Neural cell (in vitro differentiated cells): ENCODE measurements around the gene CAMKMT. TPM values are rescaled to one million over a fixed set of nuclear protein-coding genes. Genes with fewer than 3 reads are reported as not detected.

ENCODE experiments used
- H2AFZ ChIP-seq: fragments of 200-600, 300-800 bp; sonication (generic), shearing (Covaris generic); 2 replicates; pipeline ENCODE4 v1.6.0; 2014; ENCODE audit warnings: low read depth, mild to moderate bottlenecking, antibody characterized with exemption, low read length, moderate library complexity
- H3F3A ChIP-seq: fragments of 200-600 bp; shearing (Covaris generic); 2 replicates; pipeline ENCODE4 v1.6.1; 2016; ENCODE audit warnings: mild to moderate bottlenecking, moderate library complexity, mixed read lengths, antibody characterized with exemption, low read length; ENCODE audit not compliant: insufficient read depth, poor library complexity, severe bottlenecking
- H3K27ac ChIP-seq: fragments of 200-600, 300-800 bp; sonication (generic), shearing (Covaris generic); 2 replicates; pipeline ENCODE4 v1.5.1; 2014; ENCODE audit warnings: mild to moderate bottlenecking, low read length, moderate library complexity
- H3K27me3 ChIP-seq: fragments of 300-800, 200-600 bp; sonication (generic), shearing (Covaris generic); 2 replicates; pipeline ENCODE4 v1.6.0; 2014; ENCODE audit warnings: mild to moderate bottlenecking, low read depth, low read length, moderate library complexity; ENCODE audit not compliant: insufficient read depth
- H3K36me3 ChIP-seq: fragments of 300-800, 200-600 bp; sonication (generic), shearing (Covaris generic); 2 replicates; pipeline ENCODE4 v1.5.1; 2014; ENCODE audit warnings: mild to moderate bottlenecking, antibody characterized with exemption, low read length, moderate library complexity; ENCODE audit not compliant: insufficient read depth
- H3K4me2 ChIP-seq: fragments of 300-800, 200-600 bp; sonication (generic), shearing (Covaris generic); 2 replicates; pipeline ENCODE4 v1.6.0; 2014; ENCODE audit warnings: mild to moderate bottlenecking, low read length
- H3K4me3 ChIP-seq: fragments of 300-800, 200-600 bp; sonication (generic), shearing (Covaris generic); 2 replicates; pipeline ENCODE4 v1.5.1; 2014; ENCODE audit warnings: mild to moderate bottlenecking, low read length, moderate library complexity
- H3K79me2 ChIP-seq: fragments of 200-600 bp; shearing (Covaris generic); replicated peaks from 2 replicates; pipeline ENCODE4 v1.6.0; 2014; ENCODE audit warnings: mild to moderate bottlenecking, low read length, moderate library complexity; ENCODE audit not compliant: insufficient read depth
- H3K9ac ChIP-seq: fragments of 300-800, 200-600 bp; sonication (generic), shearing (Covaris generic); 2 replicates; pipeline ENCODE4 v1.6.1; 2016; ENCODE audit warnings: mild to moderate bottlenecking, low read length, mixed read lengths
- H3K9me2 ChIP-seq: fragments of 200-600 bp; shearing (Covaris generic); 2 replicates; pipeline ENCODE4 v1.6.1; 2016; ENCODE audit warnings: mild to moderate bottlenecking, low read length, mixed read lengths; ENCODE audit not compliant: insufficient read depth
- H3K9me3 ChIP-seq: fragments of 200-600, 300-800 bp; sonication (generic), shearing (Covaris generic); 2 replicates; pipeline ENCODE4 v1.6.1; 2016; ENCODE audit warnings: mild to moderate bottlenecking, mixed run types, low read length, moderate library complexity, mixed read lengths
- H4K20me1 ChIP-seq: fragments of 200-600 bp; shearing (Covaris generic); 2 replicates; pipeline ENCODE4 v1.6.1; 2016; ENCODE audit warnings: mild to moderate bottlenecking, mixed run types; ENCODE audit not compliant: insufficient read depth
- CTCF ChIP-seq: fragments of 450-650 bp; IDR thresholded peaks from 2 replicates; pipeline ENCODE4 v1.5.1; 2014; ENCODE audit warnings: antibody characterized with exemption, mild to moderate bottlenecking, moderate library complexity; ENCODE audit not compliant: poor library complexity, severe bottlenecking
- EP300 ChIP-seq: fragments of 450-650 bp; conservative IDR thresholded peaks from 2 replicates; pipeline ENCODE4 v1.6.1; 2014; ENCODE audit warnings: antibody characterized with exemption, mild to moderate bottlenecking, moderate library complexity; ENCODE audit not compliant: poor library complexity, severe bottlenecking
- EZH2 ChIP-seq: fragments of 200-600, 300-800 bp; shearing (Covaris generic), sonication (generic); IDR thresholded peaks from 2 replicates; pipeline ENCODE4 v1.6.1; 2014; ENCODE audit warnings: antibody characterized with exemption, low read length, borderline replicate concordance, mild to moderate bottlenecking; ENCODE audit not compliant: insufficient read depth, poor library complexity, severe bottlenecking
- MXI1 ChIP-seq: fragments of 450-650 bp; conservative IDR thresholded peaks from 2 replicates; pipeline ENCODE4 v1.6.1; 2014; ENCODE audit warnings: antibody characterized with exemption, mild to moderate bottlenecking; ENCODE audit not compliant: poor library complexity, severe bottlenecking
- POLR2AphosphoS5 ChIP-seq: IDR thresholded peaks from 2 replicates; pipeline ENCODE4 v1.6.1; 2012
- RAD21 ChIP-seq: fragments of 450-650 bp; conservative IDR thresholded peaks from 2 replicates; pipeline ENCODE4 v1.6.1; 2014; ENCODE audit warnings: antibody characterized with exemption, mild to moderate bottlenecking, moderate library complexity
- SMC3 ChIP-seq: fragments of 450-650 bp; conservative IDR thresholded peaks from 2 replicates; pipeline ENCODE4 v1.6.1; 2014; ENCODE audit warnings: antibody characterized with exemption, mild to moderate bottlenecking, moderate library complexity; ENCODE audit not compliant: poor library complexity
- TAF1 ChIP-seq: IDR thresholded peaks from 2 replicates; pipeline ENCODE4 v1.6.1; 2012; ENCODE audit warnings: low read depth
- polyA plus RNA-seq: library from polyadenylated mRNA; depleted of rRNA; stranded (reverse); fragments of >200 nt; gene quantifications from 2 replicates; pipeline ENCODE4 v1.2.3, GENCODE V29; 2014
- TF ChIP-seq, protein P1 (sequence below): IDR thresholded peaks from 2 replicates; pipeline ENCODE4 v1.6.1; 2012; ENCODE audit warnings: borderline replicate concordance

CAMKMT gene
- polyA plus RNA-seq, 1 donor from 2014 or later = 5.1 TPM

DNA sequence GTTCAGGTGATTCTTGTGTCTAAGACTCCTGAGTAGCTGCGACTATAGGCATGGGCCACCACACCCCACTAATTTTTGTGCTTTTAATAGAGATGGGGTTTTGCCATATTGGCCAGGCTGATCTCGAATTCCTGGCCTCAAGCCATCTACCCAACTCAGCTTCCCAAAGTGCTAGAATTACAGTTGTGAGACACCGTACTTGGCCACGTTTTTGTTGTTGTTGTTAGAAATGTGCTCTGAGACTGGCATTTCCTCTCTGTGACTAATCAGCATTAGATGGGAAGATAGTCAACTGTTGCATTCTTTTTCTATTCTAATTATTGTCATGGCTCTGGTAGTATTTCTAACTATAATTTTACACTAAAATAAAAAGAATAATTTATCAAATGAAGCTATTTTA is 191.7 kb downstream of the CAMKMT start:
- no peak overlapping the region for H3K4me2 ChIP-seq

DNA sequence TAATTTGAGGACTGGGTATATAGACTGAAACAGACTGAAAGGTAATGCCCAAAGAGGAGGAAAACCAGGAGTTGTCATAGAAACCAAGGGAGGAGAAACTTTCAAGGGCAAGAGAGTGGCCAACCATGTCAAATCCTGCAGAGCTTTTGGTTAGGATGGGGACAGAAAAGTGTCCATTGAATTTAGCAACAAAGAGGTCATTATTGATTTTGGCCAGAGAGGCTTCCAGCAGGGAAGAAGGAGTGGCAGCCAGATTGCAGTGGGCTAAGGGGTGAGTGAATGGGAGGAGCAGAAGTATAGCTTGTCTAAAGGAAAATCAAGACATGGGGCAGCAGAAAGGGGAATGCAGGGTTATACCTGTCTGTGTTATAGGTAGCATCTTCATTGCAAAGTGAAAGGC is 194.0 kb downstream of the CAMKMT start:
- TF ChIP-seq POLR2AphosphoS5 = no peak
- TF ChIP-seq, protein P1, sequence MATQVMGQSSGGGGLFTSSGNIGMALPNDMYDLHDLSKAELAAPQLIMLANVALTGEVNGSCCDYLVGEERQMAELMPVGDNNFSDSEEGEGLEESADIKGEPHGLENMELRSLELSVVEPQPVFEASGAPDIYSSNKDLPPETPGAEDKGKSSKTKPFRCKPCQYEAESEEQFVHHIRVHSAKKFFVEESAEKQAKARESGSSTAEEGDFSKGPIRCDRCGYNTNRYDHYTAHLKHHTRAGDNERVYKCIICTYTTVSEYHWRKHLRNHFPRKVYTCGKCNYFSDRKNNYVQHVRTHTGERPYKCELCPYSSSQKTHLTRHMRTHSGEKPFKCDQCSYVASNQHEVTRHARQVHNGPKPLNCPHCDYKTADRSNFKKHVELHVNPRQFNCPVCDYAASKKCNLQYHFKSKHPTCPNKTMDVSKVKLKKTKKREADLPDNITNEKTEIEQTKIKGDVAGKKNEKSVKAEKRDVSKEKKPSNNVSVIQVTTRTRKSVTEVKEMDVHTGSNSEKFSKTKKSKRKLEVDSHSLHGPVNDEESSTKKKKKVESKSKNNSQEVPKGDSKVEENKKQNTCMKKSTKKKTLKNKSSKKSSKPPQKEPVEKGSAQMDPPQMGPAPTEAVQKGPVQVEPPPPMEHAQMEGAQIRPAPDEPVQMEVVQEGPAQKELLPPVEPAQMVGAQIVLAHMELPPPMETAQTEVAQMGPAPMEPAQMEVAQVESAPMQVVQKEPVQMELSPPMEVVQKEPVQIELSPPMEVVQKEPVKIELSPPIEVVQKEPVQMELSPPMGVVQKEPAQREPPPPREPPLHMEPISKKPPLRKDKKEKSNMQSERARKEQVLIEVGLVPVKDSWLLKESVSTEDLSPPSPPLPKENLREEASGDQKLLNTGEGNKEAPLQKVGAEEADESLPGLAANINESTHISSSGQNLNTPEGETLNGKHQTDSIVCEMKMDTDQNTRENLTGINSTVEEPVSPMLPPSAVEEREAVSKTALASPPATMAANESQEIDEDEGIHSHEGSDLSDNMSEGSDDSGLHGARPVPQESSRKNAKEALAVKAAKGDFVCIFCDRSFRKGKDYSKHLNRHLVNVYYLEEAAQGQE = no peak
- no peak for TF ChIP-seq RAD21
- no peak for TF ChIP-seq EP300
- no peak for TF ChIP-seq SMC3
- no peak for TF ChIP-seq MXI1
- TF ChIP-seq CTCF = no peak
- TF ChIP-seq TAF1 = no peak
- TF ChIP-seq EZH2 = no peak
- Histone ChIP-seq H3F3A (no peaks in the 10 kb centered on the region), H3K4me2 (no peak overlapping the region), H4K20me1 (no peaks in the 10 kb centered on the region), H3K27me3 (no peaks in the 10 kb centered on the region), H2AFZ (no peak overlapping the region), H3K36me3 (no peaks in the 10 kb centered on the region), H3K4me3 (no peak overlapping the region), H3K9me3 (no peaks in the 10 kb centered on the region), H3K9me2 (no peaks in the 10 kb centered on the region), H3K79me2 (no peaks in the 10 kb centered on the region), H3K27ac (no peak overlapping the region), H3K9ac (no peak overlapping the region)

More for the DNA sequence above, 191.7 kb downstream of the CAMKMT start:
- Histone ChIP-seq H2AFZ (no peak overlapping the region), H3K9me3 (no peaks in the 10 kb centered on the region), H3K36me3 (no peaks in the 10 kb centered on the region), H4K20me1 (no peaks in the 10 kb centered on the region), H3K79me2 (no peaks in the 10 kb centered on the region), H3K27ac (no peak overlapping the region), H3K9ac (no peak overlapping the region), H3K9me2 (no peaks in the 10 kb centered on the region), H3F3A (no peaks in the 10 kb centered on the region), H3K4me3 (no peak overlapping the region), H3K27me3 (no peaks in the 10 kb centered on the region)
- TF ChIP-seq, protein P1 = no peak
- TF ChIP-seq RAD21 (no peak), CTCF (no peak), POLR2AphosphoS5 (no peak), EP300 (no peak), TAF1 (no peak), EZH2 (no peak), SMC3 (no peak), MXI1 (no peak)
